HG03025 (cell line): Measurements from ENCODE around the gene KCNJ12.
"Not testable (repeated sequence)": the region's sequence is repeated elsewhere in the genome, so short reads cannot be mapped to it uniquely, and the experiment has no call there.

ENCODE experiments used
- ATAC-seq: cut with Tn5 transposase; IDR thresholded peaks from one replicate; pipeline ENCODE4 v1.9.1; 2021; ENCODE audit warnings: mild to moderate bottlenecking, moderate library complexity; ENCODE audit not compliant: unreplicated experiment, low FRiP score

KCNJ12 gene

GRCh38 chr17:21436883-21437836, 61.0 kb downstream of the KCNJ12 start:
- not testable (repeated sequence) for ATAC-seq

DNA sequence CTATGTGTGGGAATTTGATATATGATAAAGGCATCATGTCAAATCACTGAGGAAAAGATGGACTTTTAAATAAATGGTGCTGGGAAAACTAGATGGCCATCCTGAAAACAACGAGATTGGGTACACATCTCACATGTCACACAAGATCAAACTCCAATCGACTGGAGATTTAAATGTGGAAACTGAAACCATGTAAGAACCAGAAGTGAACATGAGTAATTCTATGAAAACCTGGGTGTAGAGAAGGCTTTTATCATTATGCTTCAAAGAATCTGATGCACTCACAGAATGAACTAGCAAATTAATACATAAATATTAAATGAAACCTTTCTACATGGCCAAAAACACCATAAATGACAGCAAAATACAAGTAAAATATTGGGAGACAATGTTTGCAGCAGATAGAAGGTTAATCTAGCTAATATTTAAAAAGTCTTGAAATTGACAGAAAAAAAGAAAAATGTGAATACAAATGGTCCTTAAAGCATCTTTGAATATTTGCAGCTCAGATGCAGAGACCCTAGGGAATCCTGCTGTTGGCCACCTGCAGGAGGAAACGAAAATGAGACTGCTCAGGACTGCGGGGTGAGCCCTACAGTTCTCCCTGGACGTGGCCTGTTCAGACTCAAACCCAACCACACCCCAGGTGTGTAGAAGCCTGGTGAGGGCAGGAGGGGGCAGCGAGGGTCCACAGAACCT, 62.3 kb downstream of the KCNJ12 start:
- not testable (repeated sequence) for ATAC-seq

DNA sequence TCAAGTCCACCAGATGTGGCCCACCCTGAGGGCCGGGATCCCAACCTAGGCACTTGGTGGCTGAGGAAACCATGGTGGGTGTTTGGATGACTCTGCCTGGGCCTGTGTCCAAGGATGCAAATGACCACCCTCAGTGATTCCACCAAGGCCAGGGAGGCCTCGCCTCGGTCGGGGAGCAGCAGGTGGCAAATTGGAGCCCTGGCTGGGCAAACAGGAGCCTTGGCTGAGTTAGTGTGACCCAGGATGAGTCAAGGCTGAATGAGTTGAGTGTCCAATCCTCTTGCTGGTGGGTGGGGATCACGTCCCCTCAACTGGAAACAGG, 62.8 kb downstream of the KCNJ12 start:
- ATAC-seq: not testable (repeated sequence)

- ATAC-seq: no peak
These were observed 69.0 kb downstream of the KCNJ12 start for GRCh38 chr17:21445091-21445650.

GRCh38 chr17:21447552-21447951, 71.4 kb downstream of the KCNJ12 start:
- ATAC-seq: not testable (repeated sequence)

DNA sequence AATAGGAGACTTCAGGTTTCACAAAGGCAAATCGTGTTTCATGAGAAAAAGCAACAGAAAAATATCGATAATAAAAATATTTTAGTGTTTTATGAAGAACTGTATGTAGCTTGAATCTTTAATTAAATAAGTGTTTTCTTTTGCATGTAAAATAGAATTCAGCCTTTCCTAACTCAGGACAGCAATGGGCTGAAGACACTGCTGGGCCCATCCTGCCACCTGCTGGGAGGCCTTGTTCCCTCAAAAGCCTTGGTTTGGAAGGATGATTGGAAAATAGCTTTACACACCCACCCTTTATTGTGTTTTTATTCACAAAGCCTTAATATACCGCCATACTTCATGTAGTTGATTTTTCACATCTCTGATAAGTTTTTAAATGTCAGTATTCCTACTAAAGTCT, 73.7 kb downstream of the KCNJ12 start:
- ATAC-seq: not testable (repeated sequence)

DNA sequence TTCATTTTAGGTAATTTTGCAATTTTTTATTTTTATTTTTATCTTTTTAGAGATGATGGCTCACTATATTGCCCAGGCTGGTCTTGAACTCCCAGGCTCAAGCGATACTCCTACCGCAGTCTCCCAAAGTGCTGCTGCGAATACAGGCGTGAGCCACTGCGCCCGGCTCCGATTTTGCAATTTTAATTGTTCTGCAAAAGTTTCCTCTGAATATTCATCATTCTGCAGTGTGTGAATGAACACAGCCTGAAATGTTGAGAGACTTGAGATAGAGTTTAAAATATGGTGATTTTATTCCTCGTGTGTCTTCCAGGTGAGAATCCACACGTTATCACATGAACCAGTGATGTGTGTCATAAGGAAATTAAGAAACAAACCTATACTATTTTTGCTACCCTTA, 75.8 kb downstream of the KCNJ12 start:
- ATAC-seq: no peak

GRCh38 chr17:21452377-21453143, 76.4 kb downstream of the KCNJ12 start:
- no peak for ATAC-seq

DNA sequence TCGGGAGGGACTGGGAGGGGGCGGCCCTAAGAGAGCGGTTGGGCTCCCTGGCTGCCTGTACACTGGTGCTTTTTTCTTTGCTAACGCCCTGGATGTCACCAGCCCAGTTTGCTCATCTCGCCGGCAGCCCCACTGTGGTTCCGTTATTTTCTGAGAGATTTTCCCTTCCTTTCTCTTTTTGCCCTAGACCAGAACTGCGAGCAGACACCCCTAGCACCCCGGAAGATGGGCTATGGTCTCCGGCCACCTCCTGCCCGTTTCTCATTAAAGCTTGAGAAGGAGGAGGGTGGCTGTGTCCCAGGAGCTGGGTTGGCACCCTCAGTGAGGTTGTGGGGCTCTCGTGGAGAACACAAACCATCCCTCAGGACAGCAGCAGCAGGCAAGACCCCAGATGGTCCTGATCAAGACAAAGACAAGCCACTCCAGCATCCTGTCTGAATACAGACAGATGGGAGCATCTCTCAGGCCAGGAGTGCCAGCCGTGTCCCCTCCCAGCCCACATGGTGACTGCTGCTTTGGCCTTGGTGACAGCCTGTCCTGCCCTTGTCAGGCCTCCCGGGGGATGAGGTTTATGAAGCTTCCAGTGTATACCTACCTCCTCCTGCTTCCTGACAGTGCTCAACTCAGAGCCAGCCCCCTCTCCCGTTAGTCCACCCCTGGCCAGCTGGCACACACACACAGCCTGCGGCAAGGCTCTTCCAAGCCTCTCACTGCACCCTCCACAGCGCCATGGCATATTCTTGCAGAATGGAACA, 77.2 kb downstream of the KCNJ12 start:
- no peak for ATAC-seq

GRCh38 chr17:21454006-21454405, 77.8 kb downstream of the KCNJ12 start:
- not testable (repeated sequence) for ATAC-seq

DNA sequence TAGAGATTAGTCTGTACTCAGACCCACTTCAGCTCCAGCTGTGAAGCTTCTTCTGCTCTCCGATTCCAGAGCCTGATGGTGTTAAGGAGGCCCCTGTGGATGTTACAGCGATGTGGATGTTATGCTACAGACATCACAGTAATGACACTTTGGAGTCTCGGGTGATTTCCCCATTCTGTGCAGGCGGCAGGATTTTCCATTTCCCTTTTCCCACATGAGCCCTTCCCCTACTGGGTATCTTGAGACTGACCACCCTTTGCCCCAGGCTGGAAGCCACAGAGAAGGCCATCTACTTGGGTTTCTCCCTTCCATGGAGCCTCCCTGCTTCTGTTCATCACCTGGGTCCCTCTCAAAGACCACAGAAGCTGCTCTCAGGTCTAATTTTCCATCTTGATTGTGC, 78.3 kb downstream of the KCNJ12 start:
- no peak for ATAC-seq

GRCh38 chr17:21455761-21456160, 79.6 kb downstream of the KCNJ12 start:
- no peak for ATAC-seq

- not testable (repeated sequence) for ATAC-seq
These were observed 80.3 kb downstream of the KCNJ12 start for GRCh38 chr17:21456449-21456848.

DNA sequence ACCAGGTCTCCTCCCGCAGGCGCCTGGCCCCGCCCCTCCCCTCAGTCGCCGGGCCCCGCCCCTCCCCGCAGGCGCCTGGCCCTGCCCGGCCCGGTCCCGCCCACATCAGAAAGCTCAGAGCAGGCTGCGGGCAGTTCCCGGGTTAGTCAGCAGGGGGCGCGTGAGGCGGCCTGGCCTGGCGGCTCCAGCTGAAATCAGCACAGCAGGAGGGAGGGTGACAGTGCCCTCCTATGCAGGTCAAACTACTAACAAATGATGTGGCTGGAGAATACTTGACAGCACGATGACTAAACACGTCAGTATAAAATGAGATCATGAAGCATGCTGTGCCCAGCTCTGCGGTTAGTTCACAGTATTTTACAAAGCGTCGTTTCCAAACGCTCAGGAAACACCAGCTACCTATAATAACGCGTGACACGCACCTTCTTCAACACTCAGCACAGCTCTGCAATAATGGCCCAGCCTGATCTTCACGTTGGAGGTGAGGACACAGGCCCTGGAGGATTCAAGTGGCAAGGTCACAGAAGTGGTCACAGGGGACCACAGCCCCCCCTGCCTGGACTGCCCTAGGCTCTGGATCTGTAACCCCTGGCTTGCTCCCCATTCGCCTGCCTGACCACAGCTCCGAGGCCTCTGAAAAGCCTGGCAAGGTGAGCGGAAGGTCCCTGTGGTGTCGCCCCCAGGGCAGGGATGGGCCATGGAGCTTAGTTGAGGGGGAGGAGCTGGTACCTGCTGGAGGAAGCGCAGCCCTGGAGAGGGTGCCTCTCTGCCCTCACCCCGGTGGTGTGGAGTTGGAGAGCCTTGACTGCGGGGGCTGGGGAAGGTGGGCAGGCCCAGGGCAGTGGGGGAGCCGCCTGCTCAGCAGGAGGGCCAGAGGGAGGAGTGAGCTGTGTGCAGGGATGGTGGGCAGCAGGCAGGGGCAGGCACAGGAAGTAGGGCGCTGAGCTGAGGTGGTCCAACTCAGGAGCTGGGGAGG, 81.2 kb downstream of the KCNJ12 start:
- ATAC-seq: no peak

GRCh38 chr17:21458054-21458453, 81.9 kb downstream of the KCNJ12 start:
- ATAC-seq: no peak

DNA sequence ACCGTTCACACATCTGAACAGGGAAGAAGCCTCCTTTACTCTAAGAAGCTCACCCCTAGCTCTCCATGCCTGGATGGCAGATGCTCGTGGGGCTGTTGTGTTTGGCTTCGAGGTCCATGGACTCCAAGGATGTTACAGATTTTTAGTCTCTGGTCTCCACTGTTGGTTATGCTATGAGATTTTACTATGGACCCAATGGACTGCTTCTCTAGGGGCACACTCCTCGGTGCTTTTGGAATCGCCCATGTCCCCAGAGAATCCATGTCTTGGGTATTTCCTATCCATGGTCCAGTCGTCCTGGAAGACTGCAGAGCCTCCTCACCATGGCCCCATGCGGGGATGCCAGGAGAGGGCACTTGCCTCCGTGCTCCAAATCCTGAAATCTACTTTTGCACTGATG, 83.4 kb downstream of the KCNJ12 start:
- no peak for ATAC-seq

GRCh38 chr17:21460358-21460757, 84.2 kb downstream of the KCNJ12 start:
- ATAC-seq: no peak

DNA sequence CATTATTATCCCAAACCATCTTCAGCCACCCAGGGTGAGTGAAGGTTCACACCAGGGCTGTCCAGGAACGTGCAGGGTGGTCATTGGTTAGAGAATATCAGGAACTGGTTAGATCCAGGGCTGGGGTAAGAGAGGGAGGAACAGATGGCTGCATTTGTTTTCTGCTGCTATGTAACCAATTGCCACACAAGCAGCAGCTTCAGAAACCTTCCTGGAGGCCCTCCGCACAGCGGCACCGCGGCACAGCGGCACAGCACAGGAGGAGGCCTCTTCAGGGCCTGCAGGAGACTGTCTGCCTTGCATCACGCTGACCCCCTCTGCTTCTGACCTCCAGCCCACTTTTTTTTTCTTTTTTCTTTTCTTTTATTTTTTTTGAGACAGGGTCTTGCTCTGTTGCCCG, 86.1 kb downstream of the KCNJ12 start:
- ATAC-seq: no peak

- ATAC-seq: no peak
These were observed 87.1 kb downstream of the KCNJ12 start for GRCh38 chr17:21463204-21463661.
